Mononuclear cell (primary cell): ENCODE results near the gene CRY1. TPM values are rescaled to one million over a fixed set of nuclear protein-coding genes. Genes with fewer than 3 reads are reported as not detected.
"Not testable (repeated sequence)": the region's sequence is repeated elsewhere in the genome, so short reads cannot be mapped to it uniquely, and the experiment has no call there.

Experiments used
- H3K27me3 ChIP-seq: 2 replicates; pipeline ENCODE4 v1.6.0; 2011; ENCODE audit warnings: low read length, control low read depth; ENCODE audit not compliant: insufficient read depth
- H3K4me1 ChIP-seq: 2 replicates; pipeline ENCODE4 v1.5.1; 2011; ENCODE audit warnings: mild to moderate bottlenecking, low read length, control low read depth; ENCODE audit not compliant: insufficient read depth
- H3K4me3 ChIP-seq: 2 replicates; pipeline ENCODE4 v1.5.1; 2011; ENCODE audit warnings: mild to moderate bottlenecking, low read length, moderate library complexity
- H3K9me3 ChIP-seq: 2 replicates; pipeline ENCODE4 v1.5.1; 2011; ENCODE audit warnings: low read depth, mild to moderate bottlenecking, control low read depth, low read length
- total RNA-seq: library from RNA; depleted of rRNA; stranded (reverse); fragments of >200 nt; gene quantifications from one replicate; pipeline ENCODE4 v1.2.3, GENCODE V29; 2012

The CRY1 gene
- total RNA-seq, 1 donor = 68.6 TPM

GRCh38 chr12:107119091-107119490, 25.7 kb upstream of the CRY1 start:
- Histone ChIP-seq H3K9me3 (no peaks in the 10 kb centered on the region), H3K27me3 (peaks cover 17% of the 10 kb centered on the region), H3K4me3 (no peak overlapping the region), H3K4me1 (no peaks in the 10 kb centered on the region)

- peaks cover 17% of the 10 kb centered on the region for H3K27me3 ChIP-seq
- H3K4me1 ChIP-seq = no peaks in the 10 kb centered on the region
- no peak overlapping the region for H3K4me3 ChIP-seq
- H3K9me3 ChIP-seq = no peaks in the 10 kb centered on the region
Observed at GRCh38 chr12:107118624-107119023, 25.3 kb upstream of the CRY1 start.

GRCh38 chr12:107115119-107115518, 21.8 kb upstream of the CRY1 start:
- Histone ChIP-seq H3K9me3 (no peaks in the 10 kb centered on the region), H3K4me3 (no peak overlapping the region), H3K4me1 (no peaks in the 10 kb centered on the region), H3K27me3 (peaks cover 8% of the 10 kb centered on the region)

- no peaks in the 10 kb centered on the region for H3K9me3 ChIP-seq
- peaks cover 6% of the 10 kb centered on the region for H3K27me3 ChIP-seq
- H3K4me1 ChIP-seq = no peaks in the 10 kb centered on the region
- H3K4me3 ChIP-seq = no peak overlapping the region
Observed at GRCh38 chr12:107111314-107111713, 18.0 kb upstream of the CRY1 start.

- Histone ChIP-seq H3K4me1 (no peaks in the 10 kb centered on the region), H3K27me3 (peaks cover 6% of the 10 kb centered on the region), H3K9me3 (no peaks in the 10 kb centered on the region), H3K4me3 (no peak overlapping the region)
Observed at GRCh38 chr12:107109726-107110719, 16.7 kb upstream of the CRY1 start.

GRCh38 chr12:107108995-107109508, 15.7 kb upstream of the CRY1 start:
- Histone ChIP-seq H3K27me3 (peaks cover 6% of the 10 kb centered on the region), H3K4me3 (no peak overlapping the region), H3K4me1 (no peaks in the 10 kb centered on the region), H3K9me3 (no peaks in the 10 kb centered on the region)

- H3K4me3 ChIP-seq, H3K4me1 ChIP-seq, H3K27me3 ChIP-seq, H3K9me3 ChIP-seq: not testable (repeated sequence)
Observed at GRCh38 chr12:107108366-107108765, 15.0 kb upstream of the CRY1 start.

- Histone ChIP-seq H3K4me3 (no peak overlapping the region), H3K27me3 (no peaks in the 10 kb centered on the region)
Observed at GRCh38 chr12:107107381-107107780, 14.0 kb upstream of the CRY1 start.

GRCh38 chr12:107106241-107107025, 13.1 kb upstream of the CRY1 start:
- H3K27me3 ChIP-seq = no peaks in the 10 kb centered on the region
- H3K4me3 ChIP-seq = no peak overlapping the region
- no peaks in the 10 kb centered on the region for H3K4me1 ChIP-seq
- no peaks in the 10 kb centered on the region for H3K9me3 ChIP-seq

More at GRCh38 chr12:107107381-107107780, 14.0 kb upstream of the CRY1 start:
- Histone ChIP-seq H3K4me1 (no peaks in the 10 kb centered on the region), H3K9me3 (no peaks in the 10 kb centered on the region)

- Histone ChIP-seq H3K27me3 (no peaks in the 10 kb centered on the region), H3K4me3 (no peak overlapping the region), H3K4me1 (no peaks in the 10 kb centered on the region), H3K9me3 (no peaks in the 10 kb centered on the region)
Observed at GRCh38 chr12:107105410-107105703, 12.0 kb upstream of the CRY1 start.

- Histone ChIP-seq H3K27me3 (no peaks in the 10 kb centered on the region), H3K4me1 (no peaks in the 10 kb centered on the region)
Observed at GRCh38 chr12:107103516-107103915, 10.2 kb upstream of the CRY1 start.

GRCh38 chr12:107103097-107103496, 9.7 kb upstream of the CRY1 start:
- Histone ChIP-seq H3K27me3 (no peaks in the 10 kb centered on the region), H3K9me3 (no peaks in the 10 kb centered on the region), H3K4me1 (no peaks in the 10 kb centered on the region), H3K4me3 (no peak overlapping the region)

More at GRCh38 chr12:107103516-107103915, 10.2 kb upstream of the CRY1 start:
- H3K9me3 ChIP-seq = no peaks in the 10 kb centered on the region
- no peak overlapping the region for H3K4me3 ChIP-seq

GRCh38 chr12:107102294-107102693, 8.9 kb upstream of the CRY1 start:
- H3K9me3 ChIP-seq = no peaks in the 10 kb centered on the region
- no peaks in the 10 kb centered on the region for H3K27me3 ChIP-seq
- H3K4me1 ChIP-seq = no peaks in the 10 kb centered on the region
- no peak overlapping the region for H3K4me3 ChIP-seq

GRCh38 chr12:107101651-107102050, 8.3 kb upstream of the CRY1 start:
- no peaks in the 10 kb centered on the region for H3K9me3 ChIP-seq
- H3K27me3 ChIP-seq = no peaks in the 10 kb centered on the region
- no peak overlapping the region for H3K4me3 ChIP-seq
- no peaks in the 10 kb centered on the region for H3K4me1 ChIP-seq

- Histone ChIP-seq H3K4me3 (no peak overlapping the region), H3K27me3 (no peaks in the 10 kb centered on the region), H3K4me1 (no peaks in the 10 kb centered on the region), H3K9me3 (no peaks in the 10 kb centered on the region)
Observed at GRCh38 chr12:107099917-107100316, 6.6 kb upstream of the CRY1 start.
